Neural progenitor cell (in vitro differentiated cells): ENCODE measurements around the gene PCNX1.

Experiments
- EZH2 ChIP-seq: fragments of 200-600 bp; sonication (generic); IDR thresholded peaks from 2 replicates; pipeline ENCODE4 v1.6.1; 2017; ENCODE audit warnings: antibody characterized with exemption, mild to moderate bottlenecking, moderate library complexity
- TF ChIP-seq, protein P1 (sequence below): fragments of 200-600 bp; sonication (generic); IDR thresholded peaks from 2 replicates; pipeline ENCODE4 v1.5.1; 2017; ENCODE audit warnings: antibody characterized with exemption, mild to moderate bottlenecking

- TF ChIP-seq, protein P1, sequence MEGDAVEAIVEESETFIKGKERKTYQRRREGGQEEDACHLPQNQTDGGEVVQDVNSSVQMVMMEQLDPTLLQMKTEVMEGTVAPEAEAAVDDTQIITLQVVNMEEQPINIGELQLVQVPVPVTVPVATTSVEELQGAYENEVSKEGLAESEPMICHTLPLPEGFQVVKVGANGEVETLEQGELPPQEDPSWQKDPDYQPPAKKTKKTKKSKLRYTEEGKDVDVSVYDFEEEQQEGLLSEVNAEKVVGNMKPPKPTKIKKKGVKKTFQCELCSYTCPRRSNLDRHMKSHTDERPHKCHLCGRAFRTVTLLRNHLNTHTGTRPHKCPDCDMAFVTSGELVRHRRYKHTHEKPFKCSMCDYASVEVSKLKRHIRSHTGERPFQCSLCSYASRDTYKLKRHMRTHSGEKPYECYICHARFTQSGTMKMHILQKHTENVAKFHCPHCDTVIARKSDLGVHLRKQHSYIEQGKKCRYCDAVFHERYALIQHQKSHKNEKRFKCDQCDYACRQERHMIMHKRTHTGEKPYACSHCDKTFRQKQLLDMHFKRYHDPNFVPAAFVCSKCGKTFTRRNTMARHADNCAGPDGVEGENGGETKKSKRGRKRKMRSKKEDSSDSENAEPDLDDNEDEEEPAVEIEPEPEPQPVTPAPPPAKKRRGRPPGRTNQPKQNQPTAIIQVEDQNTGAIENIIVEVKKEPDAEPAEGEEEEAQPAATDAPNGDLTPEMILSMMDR: no peak
- TF ChIP-seq EZH2: no peak
These were observed 88.4 kb downstream of the PCNX1 start for GRCh38 chr14:70995671-70996070.
